A549 (cell line): ENCODE results near the gene PCED1B. TPM values are rescaled to one million over a fixed set of nuclear protein-coding genes. Genes with fewer than 3 reads are reported as not detected.
"Not testable (repeated sequence)": the region's sequence is repeated elsewhere in the genome, so short reads cannot be mapped to it uniquely, and the experiment has no call there.

ENCODE experiments used
- ATAC-seq, 2 experiments: fragments of 200-7000 bp in 1 of 2; fragments of >200 bp in 1 of 2; cut with Nextera tagmentation in 1 of 2; cut with Tn5 transposase in 1 of 2; 3 replicates each; pipeline versions ENCODE4 v1.8.0 to v1.9.1; 2018 to 2020; ENCODE audit warnings: mild to moderate bottlenecking in 1 of 2, moderate library complexity in 1 of 2
- CTCF ChIA-PET: fragments of 300-600 bp; sonication (Branson Sonifier 250); formaldehyde crosslinking; extraction: SDS; loops from one replicate; lab custom pipeline; 2021; ENCODE audit warnings: antibody characterized with exemption, inconsistent platforms; lab: Yijun Ruan, JAX
- POLR2A ChIA-PET: fragments of 350-600 bp; formaldehyde crosslinking; extraction: SDS; loops from one replicate; lab custom pipeline; 2021; ENCODE audit warnings: antibody characterized with exemption, inconsistent platforms; lab: Yijun Ruan, JAX
- DNase-seq, 2 experiments: peaks; one replicate each; pipeline versions ENCODE4 v3.0.0 to v3.0.0-alpha.2; 2011 to 2016; ENCODE audit warnings: low read depth in 1 of 2, low spot score in 1 of 2
- FAIRE-seq: peaks from 2 replicates; lab custom pipeline; 2011; peaks lifted over from hg19 to GRCh38; lab: Jason Lieb, UNC
- H3K27ac ChIP-seq, 2 experiments: fragments of >200 bp; sonication (Bioruptor Twin); formaldehyde crosslinking; 3 replicates each; pipeline ENCODE4 v1.5.1; 2016 to 2017
- H3K4me1 ChIP-seq: fragments of >200 bp; sonication (Bioruptor Twin); formaldehyde crosslinking; 3 replicates; pipeline ENCODE4 v1.6.1; 2016
- H3K4me2 ChIP-seq: fragments of >200 bp; sonication (Bioruptor Twin); formaldehyde crosslinking; 3 replicates; pipeline ENCODE4 v1.6.1; 2016
- H3K4me3 ChIP-seq: fragments of >200 bp; sonication (Bioruptor Twin); formaldehyde crosslinking; 3 replicates; pipeline ENCODE4 v1.5.1; 2016
- H3K9me3 ChIP-seq: fragments of >200 bp; sonication (Bioruptor Twin); formaldehyde crosslinking; 3 replicates; pipeline ENCODE4 v1.6.1; 2016
- CEBPB ChIP-seq, 2 experiments: fragments of >200 bp in 1 of 2; sonication (Bioruptor Twin) in 1 of 2; formaldehyde crosslinking in 1 of 2; IDR thresholded peaks; 2 replicates each; pipeline ENCODE4 v1.6.1; 2012 to 2016
- CHD2 ChIP-seq: fragments of 150-350 bp; IDR thresholded peaks from 2 replicates; pipeline ENCODE4 v1.6.1; 2014; ENCODE audit warnings: low read length; ENCODE audit not compliant: partially characterized antibody
- EHMT2 ChIP-seq: fragments of 200-600 bp; sonication (generic); IDR thresholded peaks from 2 replicates; pipeline ENCODE4 v1.6.1; 2016; ENCODE audit warnings: antibody characterized with exemption, low read depth, mild to moderate bottlenecking, moderate library complexity
- FOSB ChIP-seq: fragments of 250-450 bp; sonication (Bioruptor Pico); IDR thresholded peaks from 2 replicates; pipeline ENCODE4 v1.5.0; 2020; ENCODE audit warnings: mild to moderate bottlenecking, moderate library complexity
- FOSL2 ChIP-seq, 2 experiments: fragments of 450-650 bp in 1 of 2; fragments of >200 bp in 1 of 2; sonication (Bioruptor Twin) in 1 of 2; formaldehyde crosslinking; IDR thresholded peaks; 2 replicates each; pipeline versions ENCODE4 v1.5.0 to v1.6.1; 2016 to 2020; ENCODE audit warnings: mild to moderate bottlenecking in 1 of 2, moderate library complexity in 1 of 2
- FOXS1 ChIP-seq: fragments of 250-450 bp; sonication (Bioruptor Pico); IDR thresholded peaks from 2 replicates; pipeline ENCODE4 v1.5.0; 2020; ENCODE audit warnings: mild to moderate bottlenecking, moderate library complexity
- GATA3 ChIP-seq: IDR thresholded peaks from 2 replicates; pipeline ENCODE4 v1.6.1; 2012; ENCODE audit warnings: borderline replicate concordance
- HDAC2 ChIP-seq: fragments of 200-600 bp; sonication (generic); IDR thresholded peaks from 2 replicates; pipeline ENCODE4 v1.6.1; 2016
- JUN ChIP-seq, 2 experiments: fragments of >200 bp; sonication (Bioruptor Twin); formaldehyde crosslinking; IDR thresholded peaks; 2 replicates in 1 of 2; 3 replicates in 1 of 2; pipeline ENCODE4 v1.6.1; 2016 to 2017
- JUNB ChIP-seq: fragments of >200 bp; sonication (Bioruptor Twin); formaldehyde crosslinking; IDR thresholded peaks from 2 replicates; pipeline ENCODE4 v1.6.1; 2016
- MAX ChIP-seq: IDR thresholded peaks from 2 replicates; pipeline ENCODE4 v1.6.1; 2012
- NFE2L2 ChIP-seq: fragments of 150-350 bp; conservative IDR thresholded peaks from 2 replicates; pipeline ENCODE4 v1.6.1; 2014; ENCODE audit warnings: low read length
- NR3C1 ChIP-seq: fragments of >200 bp; sonication (Bioruptor Twin); formaldehyde crosslinking; IDR thresholded peaks from 3 replicates; pipeline ENCODE4 v1.6.1; 2017
- REST ChIP-seq: fragments of 200-600 bp; sonication (generic); IDR thresholded peaks from 2 replicates; pipeline ENCODE4 v1.6.1; 2016; ENCODE audit warnings: antibody characterized with exemption, mild to moderate bottlenecking, moderate library complexity
- RFX5 ChIP-seq: fragments of 450-650 bp; IDR thresholded peaks from 2 replicates; pipeline ENCODE4 v1.7.1; 2014; ENCODE audit warnings: antibody characterized with exemption, mild to moderate bottlenecking, moderate library complexity
- RNF2 ChIP-seq: fragments of 200-600 bp; sonication (generic); IDR thresholded peaks from 2 replicates; pipeline ENCODE4 v1.6.1; 2016; ENCODE audit warnings: low read depth, mild to moderate bottlenecking, antibody characterized with exemption, moderate library complexity, borderline replicate concordance
- SMC3 ChIP-seq: fragments of >200 bp; sonication (Bioruptor Twin); formaldehyde crosslinking; IDR thresholded peaks from 3 replicates; pipeline ENCODE4 v1.6.1; 2018; ENCODE audit warnings: inconsistent platforms
- SREBF2 ChIP-seq: fragments of 450-650 bp; IDR thresholded peaks from 2 replicates; pipeline ENCODE4 v1.6.1; 2014; ENCODE audit warnings: mild to moderate bottlenecking, moderate library complexity
- TFCP2L1 ChIP-seq: fragments of 250-450 bp; sonication (Bioruptor Pico); IDR thresholded peaks from 2 replicates; pipeline ENCODE4 v1.5.0; 2021; ENCODE audit warnings: mild to moderate bottlenecking
- TP53 ChIP-seq: fragments of 250-450 bp; sonication (Bioruptor Pico); IDR thresholded peaks from 2 replicates; pipeline ENCODE4 v1.5.0; 2021; ENCODE audit warnings: mild to moderate bottlenecking, moderate library complexity
- ZNF302 ChIP-seq: fragments of 250-450 bp; sonication (Bioruptor Pico); IDR thresholded peaks from 2 replicates; pipeline ENCODE4 v1.9.0; 2021; ENCODE audit warnings: inconsistent platforms, mild to moderate bottlenecking, moderate library complexity
- WGBS: methylation state at CpG from one replicate; pipeline ENCODE4 v1.1.6; 2017; ENCODE audit errors: missing lambda C conversion rate; 5-methylcytosine and 5-hydroxymethylcytosine counted together
- polyA plus RNA-seq, 4 experiments: library from polyadenylated mRNA; depleted of rRNA in 3 of 4; stranded (reverse); fragments of >200 nt; fragmentation: RNase III in 1 of 4; extraction: RNeasy Plus Mini Kit Qiagen cat#74134 plus additional on column Dnase treatment in 1 of 4; gene quantifications; 2 replicates in 3 of 4; 3 replicates in 1 of 4; pipeline ENCODE4 v1.2.3, GENCODE V29; 2011 to 2017
- TF ChIP-seq, protein P1 (sequence below): fragments of >200 bp; sonication (Bioruptor Twin); formaldehyde crosslinking; IDR thresholded peaks from 2 replicates; pipeline ENCODE4 v1.6.1; 2016
- TF ChIP-seq, protein P2 (sequence below): fragments of >200 bp; sonication (Bioruptor Twin); formaldehyde crosslinking; IDR thresholded peaks from 3 replicates; pipeline ENCODE4 v1.6.1; 2016
- TF ChIP-seq, protein P3 (sequence below): IDR thresholded peaks from 2 replicates; pipeline ENCODE4 v1.6.1; 2012; ENCODE audit warnings: low read depth, borderline replicate concordance

The PCED1B gene
- polyA plus RNA-seq, 2 of the 4 experiments (the other 2 are of a cell fraction), result 74.6 to 108 TPM

DNA sequence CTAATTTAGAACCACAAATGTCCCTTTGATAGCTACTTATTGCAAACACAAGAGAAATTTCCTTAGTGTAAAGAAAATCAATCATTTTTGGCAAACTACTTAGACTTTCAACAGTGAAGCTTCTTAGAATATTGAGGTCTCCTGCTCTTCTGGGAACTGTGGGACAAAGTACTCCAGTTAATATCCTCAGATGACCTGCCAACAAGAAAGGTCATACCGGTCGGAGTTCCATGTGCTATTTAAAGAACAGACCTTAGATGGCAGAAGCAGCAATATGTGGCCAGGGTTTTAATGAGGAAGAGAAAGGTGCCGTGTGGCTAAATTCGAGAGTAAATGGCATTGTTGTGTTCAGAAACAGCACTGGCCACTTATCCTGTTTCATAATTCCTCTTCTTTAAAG, 115.1 kb downstream of the PCED1B start (continued):
- TF ChIP-seq EHMT2, result no peak
- TF ChIP-seq CEBPB (IDR thresholded peaks at IDR 0.05), result no peak
- TF ChIP-seq, all 56 proteins: peak for 0

DNA sequence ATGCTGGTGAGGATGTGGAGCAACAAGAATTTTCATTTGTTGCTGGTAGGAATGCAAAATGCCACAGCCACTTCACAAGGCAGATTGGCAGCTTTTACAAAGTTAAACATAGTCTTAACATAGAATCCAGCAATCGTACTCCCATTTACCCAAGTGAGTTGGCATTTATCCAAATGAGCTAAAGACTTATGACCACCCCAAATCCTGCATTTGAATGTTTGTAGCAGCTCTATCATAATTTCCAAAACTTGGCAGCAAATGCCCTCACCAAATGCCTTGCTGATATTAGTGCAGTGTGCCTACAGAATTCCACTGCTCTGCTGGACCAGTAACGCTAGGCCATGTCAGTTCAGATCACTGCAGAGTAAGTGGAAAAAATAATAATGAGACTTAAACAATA, 121.0 kb downstream of the PCED1B start:
- no peak for DNase-seq
- Histone ChIP-seq H3K4me2 (no peak overlapping the region), H3K4me3 (no peak overlapping the region), H3K27ac (peak overlapping the region in 1 of 2 experiments; percentile 44; a peak in 2 of 6 replicates)
- POLR2A ChIA-PET, result no interaction called here
- no peak for TF ChIP-seq FOSL2 (IDR thresholded peaks at IDR 0.05)
- no peak for TF ChIP-seq FOSL2 (CRISPR knock-in tag; IDR thresholded peaks at IDR 0.05)
- no peak for TF ChIP-seq HDAC2
- no peak for TF ChIP-seq MAX
- no peak for TF ChIP-seq JUN (IDR thresholded peaks at IDR 0.05)
- no peak for TF ChIP-seq NR3C1
- TF ChIP-seq NFE2L2, result no peak
- TF ChIP-seq, all 56 proteins: peak for 0
- 93% methylated on average over 2 of the region's 2 CpGs for WGBS
- Histone ChIP-seq H3K4me1 (peaks cover 9% of the 10 kb centered on the region; the same call in 1 of the 3 replicates), H3K9me3 (peaks cover 8% of the 10 kb centered on the region; the same call in 1 of the 3 replicates)
- no peak for FAIRE-seq
- CTCF ChIA-PET, result no interaction called here
- ATAC-seq, result no peak

DNA sequence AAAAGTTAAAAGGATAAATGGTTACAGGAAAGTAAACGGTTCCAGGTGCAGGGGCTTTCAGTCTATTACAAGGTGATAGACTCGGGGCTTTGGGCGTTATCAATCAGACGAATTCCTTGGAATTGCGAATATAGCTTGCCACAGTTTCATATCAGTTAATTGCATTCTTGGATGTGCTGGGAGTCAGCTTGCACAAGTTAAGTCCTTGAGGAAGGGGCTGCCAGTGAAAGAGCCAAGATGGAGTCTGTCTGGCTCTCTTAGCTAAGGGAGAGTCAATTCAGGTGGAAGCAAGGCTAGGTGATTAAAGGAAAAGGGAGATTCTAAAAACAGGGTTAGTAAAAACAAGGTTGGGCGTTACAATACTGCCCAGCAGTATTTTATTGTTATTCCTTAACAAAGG, 121.8 kb downstream of the PCED1B start:
- POLR2A ChIA-PET, result not testable (repeated sequence)

DNA sequence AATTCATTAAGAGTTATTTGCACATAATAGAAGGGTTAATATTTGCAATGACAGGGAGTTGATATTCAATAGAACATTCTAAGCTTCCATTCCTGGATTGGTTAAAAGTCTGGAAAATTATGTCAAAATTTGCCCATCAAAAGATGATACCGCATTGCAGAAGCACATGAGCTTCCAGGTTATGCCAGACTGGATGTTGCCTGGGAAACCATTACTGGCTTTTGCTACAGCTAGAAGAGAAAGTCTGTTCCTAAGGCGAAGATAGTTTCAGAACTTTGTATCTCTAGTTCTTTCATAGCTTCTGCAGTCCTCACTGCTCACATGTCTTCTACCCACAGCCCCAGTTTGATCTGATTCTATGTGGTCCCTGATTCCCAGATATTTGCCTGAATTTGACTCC, 122.8 kb downstream of the PCED1B start:
- Histone ChIP-seq H3K9me3 (peaks cover 8% of the 10 kb centered on the region; the same call in 1 of the 3 replicates), H3K27ac (peak overlapping the region; percentile 13 to 53; a peak in 3 of 6 replicates), H3K4me1 (peaks cover 13% of the 10 kb centered on the region), H3K4me2 (no peak overlapping the region), H3K4me3 (no peak overlapping the region)
- POLR2A ChIA-PET, result no interaction called here
- ATAC-seq (peak in 1 of 2 experiments; percentile 48; a peak in 2 of 6 replicates), FAIRE-seq (no peak), DNase-seq (no peak)
- no peak for TF ChIP-seq MAX
- TF ChIP-seq ZNF302 (CRISPR knock-in tag), result no peak
- TF ChIP-seq JUNB, result no peak
- no peak for TF ChIP-seq FOXS1 (CRISPR knock-in tag)
- no peak for TF ChIP-seq GATA3
- TF ChIP-seq, protein P1, sequence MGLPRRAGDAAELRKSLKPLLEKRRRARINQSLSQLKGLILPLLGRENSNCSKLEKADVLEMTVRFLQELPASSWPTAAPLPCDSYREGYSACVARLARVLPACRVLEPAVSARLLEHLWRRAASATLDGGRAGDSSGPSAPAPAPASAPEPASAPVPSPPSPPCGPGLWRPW, result no peak
- TF ChIP-seq, protein P2, sequence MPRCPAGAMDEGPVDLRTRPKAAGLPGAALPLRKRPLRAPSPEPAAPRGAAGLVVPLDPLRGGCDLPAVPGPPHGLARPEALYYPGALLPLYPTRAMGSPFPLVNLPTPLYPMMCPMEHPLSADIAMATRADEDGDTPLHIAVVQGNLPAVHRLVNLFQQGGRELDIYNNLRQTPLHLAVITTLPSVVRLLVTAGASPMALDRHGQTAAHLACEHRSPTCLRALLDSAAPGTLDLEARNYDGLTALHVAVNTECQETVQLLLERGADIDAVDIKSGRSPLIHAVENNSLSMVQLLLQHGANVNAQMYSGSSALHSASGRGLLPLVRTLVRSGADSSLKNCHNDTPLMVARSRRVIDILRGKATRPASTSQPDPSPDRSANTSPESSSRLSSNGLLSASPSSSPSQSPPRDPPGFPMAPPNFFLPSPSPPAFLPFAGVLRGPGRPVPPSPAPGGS, result no peak
- no peak for TF ChIP-seq TP53 (CRISPR knock-in tag)
- no peak for TF ChIP-seq RFX5
- no peak for TF ChIP-seq TFCP2L1
- no peak for TF ChIP-seq CHD2
- no peak for TF ChIP-seq REST
- TF ChIP-seq HDAC2, result no peak
- no peak for TF ChIP-seq RNF2
- no peak for TF ChIP-seq FOSB (CRISPR knock-in tag)
- no peak for TF ChIP-seq SMC3
- TF ChIP-seq, protein P3, sequence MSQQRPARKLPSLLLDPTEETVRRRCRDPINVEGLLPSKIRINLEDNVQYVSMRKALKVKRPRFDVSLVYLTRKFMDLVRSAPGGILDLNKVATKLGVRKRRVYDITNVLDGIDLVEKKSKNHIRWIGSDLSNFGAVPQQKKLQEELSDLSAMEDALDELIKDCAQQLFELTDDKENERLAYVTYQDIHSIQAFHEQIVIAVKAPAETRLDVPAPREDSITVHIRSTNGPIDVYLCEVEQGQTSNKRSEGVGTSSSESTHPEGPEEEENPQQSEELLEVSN, result no peak
- TF ChIP-seq SREBF2, result no peak
- CTCF ChIA-PET, result interaction anchor here (1.0 to 1.4 kb wide), 2 partner anchors 10 to 123 kb away, joined by 3 to 5 read pairs; partner anchors contain the start of genes AMIGO2 and PCED1B
- WGBS, result 76% methylated on average over 2 of the region's 2 CpGs

More for the DNA sequence above, 121.8 kb downstream of the PCED1B start:
- not testable (repeated sequence) for H3K4me2 ChIP-seq, FAIRE-seq, H3K9me3 ChIP-seq, DNase-seq, ATAC-seq, H3K27ac ChIP-seq, H3K4me3 ChIP-seq, H3K4me1 ChIP-seq
- 92% methylated on average over 6 of the region's 6 CpGs for WGBS
- CTCF ChIA-PET, result interaction anchor here (1.0 to 1.4 kb wide), 2 partner anchors 11 to 122 kb away, joined by 3 to 5 read pairs; partner anchors contain the start of genes AMIGO2 and PCED1B
